ENCODE data around the gene CD28.

CD28 gene

GRCh38 chr2:203732953-203733510 is 26.6 kb downstream of the CD28 start:
- DNase-seq (ENCODE audit: insufficient read length, low spot score) (no peak), FAIRE-seq (no peak)
- TF ChIP-seq CTCF (IDR thresholded peaks at IDR 0.05; ENCODE audit: insufficient read depth, missing control alignments) = no peak

GRCh38 chr2:203733684-203734083 is 27.2 kb downstream of the CD28 start:
- no peak for TF ChIP-seq CTCF (IDR thresholded peaks at IDR 0.05; ENCODE audit: insufficient read depth, missing control alignments)
- DNase-seq (ENCODE audit: insufficient read length, low spot score) (no peak), FAIRE-seq (no peak)

GRCh38 chr2:203734276-203734983 is 28.0 kb downstream of the CD28 start:
- DNase-seq (ENCODE audit: insufficient read length, low spot score) (no peak), FAIRE-seq (no peak)
- TF ChIP-seq CTCF (IDR thresholded peaks at IDR 0.05; ENCODE audit: insufficient read depth, missing control alignments) = no peak

GRCh38 chr2:203737360-203737759 is 30.9 kb downstream of the CD28 start:
- no peak for FAIRE-seq
- TF ChIP-seq CTCF (IDR thresholded peaks at IDR 0.05; ENCODE audit: insufficient read depth, missing control alignments) = no peak
- no peak for DNase-seq (ENCODE audit: insufficient read length, low spot score)

- no peak for TF ChIP-seq CTCF (IDR thresholded peaks at IDR 0.05; ENCODE audit: insufficient read depth, missing control alignments)
- FAIRE-seq (no peak), DNase-seq (ENCODE audit: insufficient read length, low spot score) (no peak)
These were observed 32.9 kb downstream of the CD28 start for GRCh38 chr2:203739351-203739750.

- no peak for TF ChIP-seq CTCF (IDR thresholded peaks at IDR 0.05; ENCODE audit: insufficient read depth, missing control alignments)
- FAIRE-seq (no peak), DNase-seq (ENCODE audit: insufficient read length, low spot score) (no peak)
These were observed 34.4 kb downstream of the CD28 start for GRCh38 chr2:203740871-203741281.

GRCh38 chr2:203741566-203741965 is 35.1 kb downstream of the CD28 start:
- FAIRE-seq (no peak), DNase-seq (ENCODE audit: insufficient read length, low spot score) (no peak)
- TF ChIP-seq CTCF (IDR thresholded peaks at IDR 0.05; ENCODE audit: insufficient read depth, missing control alignments) = no peak

All from D721Med (cell line).